HG03575 (cell line): ENCODE results near the gene PRR18.
A peak's percentile ranks its signal among the peaks of the same experiment; 100 is the strongest.

ENCODE experiments used
- ATAC-seq: cut with Tn5 transposase; IDR thresholded peaks from one replicate; pipeline ENCODE4 v1.9.1; 2021; ENCODE audit not compliant: unreplicated experiment, insufficient number of reproducible peaks, low FRiP score; ENCODE audit errors: extremely low read depth

The PRR18 gene

DNA sequence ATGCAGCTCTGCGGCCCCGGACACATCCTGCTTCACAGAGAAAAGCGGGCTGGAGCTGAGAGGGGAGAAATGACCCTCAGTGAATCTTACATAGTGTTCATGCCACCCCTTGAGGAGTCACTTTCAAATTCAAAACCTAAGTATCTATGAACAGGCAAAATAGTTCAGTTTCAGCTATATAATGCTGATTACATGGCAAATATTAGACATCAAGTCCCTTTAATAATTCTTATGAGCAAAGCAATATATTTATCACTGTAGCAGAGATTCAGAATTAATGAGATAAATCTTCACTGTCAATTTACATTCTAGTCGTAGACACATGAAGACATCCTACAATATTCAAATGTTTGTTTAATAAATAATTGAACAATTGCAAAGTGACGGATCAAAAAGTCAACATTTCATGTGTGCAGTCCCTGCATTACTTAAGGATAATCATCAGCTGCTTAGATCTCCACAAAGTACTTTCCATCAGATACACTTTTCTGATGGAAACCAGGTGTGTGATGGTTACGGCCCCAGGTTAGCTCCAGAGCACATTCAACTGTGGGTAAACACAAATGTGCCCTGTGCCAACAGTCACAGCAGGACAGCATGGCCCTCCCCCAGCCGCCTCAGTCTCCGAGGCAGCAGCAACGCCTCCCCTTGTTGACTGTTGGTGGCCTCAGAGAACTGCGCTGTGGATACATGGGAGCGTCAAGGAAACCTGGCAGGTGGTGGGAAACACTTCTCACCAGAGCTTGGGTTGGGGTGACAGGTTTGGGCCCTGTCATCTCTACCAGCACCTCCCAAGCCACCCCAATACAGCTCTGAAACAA, 787 bp upstream of the PRR18 start:
- ATAC-seq, result no peak

- ATAC-seq, result no peak
These were observed 835 bp downstream of the PRR18 start for GRCh38 chr6:166307082-166308032.

GRCh38 chr6:166306378-166307081, 1.7 kb downstream of the PRR18 start:
- ATAC-seq, result no peak

- ATAC-seq, result no peak
These were observed 2.6 kb downstream of the PRR18 start for GRCh38 chr6:166305562-166306117.

- ATAC-seq, result no peak
These were observed 4.1 kb downstream of the PRR18 start for GRCh38 chr6:166304106-166304505.

- no peak for ATAC-seq
These were observed 6.3 kb downstream of the PRR18 start for GRCh38 chr6:166301611-166302529.

DNA sequence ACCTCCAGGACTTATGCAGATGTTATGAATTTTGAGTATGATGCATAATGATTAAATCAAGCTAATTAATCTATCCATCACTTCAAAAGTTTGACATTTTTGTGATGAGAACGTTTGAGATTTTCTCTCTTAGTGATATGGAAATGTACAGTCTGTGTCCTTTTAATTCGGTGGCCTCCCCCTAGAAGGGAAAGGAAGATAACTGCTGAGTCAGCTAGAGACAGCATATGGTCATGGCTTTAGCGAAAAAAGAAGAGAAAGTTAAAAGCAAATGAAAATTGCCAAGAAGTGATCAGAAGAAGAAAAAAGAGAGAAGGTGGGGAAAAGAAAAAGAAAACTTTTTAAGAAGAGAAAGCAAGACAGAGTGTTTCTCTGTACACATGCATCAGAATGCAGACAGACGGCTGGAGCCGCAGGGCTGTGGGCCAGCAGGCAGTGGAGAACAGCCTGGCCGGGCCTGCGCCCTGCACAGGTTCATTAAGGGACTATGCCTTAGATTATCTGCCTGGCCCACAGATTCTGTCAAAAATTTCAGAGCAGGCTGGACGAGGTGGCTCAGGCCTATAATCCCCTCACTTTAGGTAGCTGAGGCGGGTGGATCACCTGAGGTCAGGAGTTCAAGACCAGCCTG, 7.7 kb downstream of the PRR18 start:
- ATAC-seq, result no peak

DNA sequence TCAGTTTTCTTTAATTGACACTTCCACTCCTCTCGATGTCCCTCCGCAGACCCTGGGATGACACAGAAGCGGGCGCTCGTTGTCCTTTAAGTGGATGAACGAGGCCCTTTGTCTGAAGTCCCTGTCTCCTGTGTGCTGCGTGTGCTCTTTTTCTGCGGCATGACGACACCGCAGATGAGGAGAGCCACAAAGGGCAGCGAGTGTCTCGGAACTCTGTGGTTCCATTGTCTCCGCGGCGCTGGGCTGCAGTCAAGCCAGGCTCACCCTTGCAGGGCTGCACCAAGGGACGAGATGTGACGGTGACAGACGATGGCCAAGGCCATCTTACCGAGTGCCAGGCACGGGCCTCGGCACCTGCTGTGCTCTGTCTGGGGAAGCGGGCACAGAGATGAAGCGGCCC, 10.6 kb downstream of the PRR18 start:
- ATAC-seq, result no peak

DNA sequence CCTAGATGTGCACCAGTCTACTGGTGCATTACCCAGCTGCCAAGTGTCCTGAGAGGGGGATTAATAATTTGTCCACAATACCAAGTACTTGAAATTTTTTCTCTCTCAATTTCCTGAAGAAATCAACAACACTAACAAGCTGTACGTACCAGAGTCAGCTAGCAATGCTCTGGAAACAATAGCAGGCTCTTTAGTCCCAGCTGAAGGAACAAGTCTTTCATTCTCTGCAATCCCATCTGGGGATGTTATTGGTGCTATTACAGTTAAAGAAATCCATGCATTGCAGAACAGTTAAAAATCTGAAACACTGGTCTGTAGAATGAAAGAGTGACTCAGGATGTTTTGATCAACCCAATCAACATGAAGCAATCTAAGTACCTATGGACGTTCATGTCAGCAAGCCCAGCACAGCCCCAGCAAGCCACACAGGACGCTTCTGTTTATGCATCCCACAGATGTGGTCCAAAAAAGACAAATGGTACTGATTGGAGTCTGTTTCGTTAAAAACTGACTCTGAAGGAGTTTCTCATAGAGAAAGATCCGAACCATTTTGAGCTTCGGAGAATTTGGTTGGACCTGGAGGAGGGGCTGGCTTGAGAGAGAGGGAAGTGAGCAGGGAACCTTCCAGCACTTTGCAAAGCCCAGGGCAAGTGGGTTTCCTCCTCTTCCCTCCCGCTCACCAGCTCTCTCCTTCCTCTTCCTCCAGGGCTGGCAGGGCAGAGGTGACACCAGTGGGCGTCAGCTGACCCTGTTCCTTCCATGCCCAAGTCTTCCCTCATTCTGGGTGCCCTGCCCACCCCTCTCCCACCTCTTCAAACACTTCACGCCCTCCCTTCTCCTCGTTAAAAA, 11.9 kb downstream of the PRR18 start:
- ATAC-seq, result no peak

DNA sequence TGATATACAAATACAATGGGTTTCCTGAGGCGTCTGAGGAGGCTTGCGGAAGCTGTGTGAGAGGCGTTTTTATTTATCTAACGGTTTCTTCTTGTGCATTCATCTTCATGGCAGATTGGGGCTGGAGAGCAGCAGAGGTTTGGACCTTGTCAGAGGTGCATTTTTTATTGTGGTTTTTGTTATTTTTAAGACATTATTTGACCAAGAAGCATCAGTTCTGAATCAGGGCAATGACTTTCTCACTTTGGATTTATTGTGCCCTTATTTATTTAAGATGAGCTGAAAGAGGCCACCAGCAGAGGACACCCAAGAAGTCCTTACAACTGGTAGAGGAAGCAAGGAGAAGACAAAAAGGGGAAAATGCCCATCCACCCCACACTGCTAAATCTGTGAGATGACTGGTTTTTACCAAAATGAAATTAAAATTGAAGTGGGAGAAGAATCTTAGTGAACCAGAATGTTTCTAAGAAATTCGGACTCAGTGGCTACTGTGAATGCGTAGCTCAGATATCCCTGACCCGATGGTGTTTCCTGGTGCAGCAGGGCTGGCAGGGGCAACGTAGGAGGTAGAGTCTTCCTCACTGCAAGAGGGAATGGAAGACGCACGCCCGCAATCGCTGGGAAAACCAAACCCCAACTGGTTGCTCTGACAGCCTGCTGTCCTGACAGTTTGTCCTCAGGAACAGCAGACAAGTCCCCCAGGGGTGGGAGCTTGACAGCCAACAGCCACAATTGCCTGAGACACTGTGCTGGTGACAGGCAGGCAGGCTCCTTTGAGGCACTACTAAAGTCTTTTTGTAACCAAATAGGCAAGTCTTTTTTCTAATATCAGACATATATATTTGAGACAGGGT, 14.2 kb downstream of the PRR18 start:
- ATAC-seq, result no peak

GRCh38 chr6:166289207-166290060, 18.8 kb downstream of the PRR18 start:
- ATAC-seq, result no peak

GRCh38 chr6:166286839-166287271, 21.3 kb downstream of the PRR18 start:
- peak; percentile 95 for ATAC-seq

DNA sequence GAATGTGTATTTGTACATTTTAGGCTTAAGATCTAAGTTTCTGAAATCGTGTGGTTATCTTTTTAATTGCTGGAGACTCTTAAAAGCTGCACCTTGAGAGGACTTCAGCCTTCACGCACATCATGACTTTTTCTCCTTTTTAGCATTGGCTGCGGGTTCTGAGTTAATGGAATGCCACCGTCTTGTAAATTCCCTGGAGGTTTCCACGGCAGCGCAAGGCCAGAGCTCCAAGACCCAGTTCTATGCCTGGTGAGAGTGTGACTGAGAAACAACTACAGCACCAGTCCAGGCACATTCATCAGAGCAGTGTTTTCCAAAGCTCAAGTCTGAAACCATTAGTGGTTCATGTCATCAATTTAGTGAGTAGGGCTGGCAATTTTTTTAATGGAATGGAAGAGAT, 23.0 kb downstream of the PRR18 start:
- ATAC-seq, result no peak

DNA sequence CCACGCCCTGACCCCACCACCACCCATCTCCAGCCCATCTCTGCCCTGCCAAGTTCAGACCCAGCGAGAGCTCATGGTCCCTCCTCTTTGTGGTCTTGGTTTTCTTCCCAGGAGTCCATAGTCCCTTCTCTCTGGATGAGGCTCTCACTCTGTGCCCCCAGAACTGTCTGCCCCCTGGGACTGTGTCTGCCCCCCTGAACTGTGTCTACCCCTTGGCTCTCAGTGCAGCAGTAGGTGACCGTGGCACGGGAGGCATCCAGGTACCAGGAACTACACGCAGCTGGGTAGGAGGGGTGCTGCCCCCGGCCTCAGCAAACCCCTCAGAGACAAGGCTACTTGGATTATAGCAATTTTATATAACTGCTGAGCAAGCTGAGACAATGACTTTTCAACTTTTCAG, 23.6 kb downstream of the PRR18 start:
- no peak for ATAC-seq

- ATAC-seq, result no peak
These were observed 25.7 kb downstream of the PRR18 start for GRCh38 chr6:166282394-166283032.
